Renal cortical epithelial cell (primary cell): Measurements from ENCODE around the gene TNNC1. TPM values are rescaled to one million over a fixed set of nuclear protein-coding genes. Genes with fewer than 3 reads are reported as not detected.
A peak's percentile ranks its signal among the peaks of the same experiment; 100 is the strongest.

ENCODE experiments used
- DNase-seq: peaks from one replicate; pipeline ENCODE4 v3.0.0-alpha.2; 2011; ENCODE audit warnings: low read depth
- total RNA-seq: library from RNA; depleted of rRNA; stranded (reverse); fragments of >200 nt; gene quantifications from 2 replicates; pipeline ENCODE4 v1.2.3, GENCODE V29; 2014

Gene TNNC1
- 0.30 and 1.2 TPM in 2 replicates for total RNA-seq

GRCh38 chr3:52453496-52454249 is at the start of gene TNNC1:
Gene TNNC1 (minus strand): TSS chr3:52454041. CDS start chr3:52454015, 26 bp downstream.
- no peak for DNase-seq

- no peak for DNase-seq
Measured at GRCh38 chr3:52502808-52503350, 49.0 kb upstream of the TNNC1 start.

- DNase-seq: no peak
Measured at GRCh38 chr3:52502001-52502400, 48.2 kb upstream of the TNNC1 start.

- no peak for DNase-seq
Measured at GRCh38 chr3:52501046-52501445, 47.2 kb upstream of the TNNC1 start.

- peak; percentile 72 for DNase-seq
Measured at GRCh38 chr3:52498137-52499054, 44.6 kb upstream of the TNNC1 start.

- DNase-seq: peak; percentile 74
Measured at GRCh38 chr3:52495777-52496602, 42.1 kb upstream of the TNNC1 start.

- no peak for DNase-seq
Measured at GRCh38 chr3:52494886-52495495, 41.1 kb upstream of the TNNC1 start, which contains the start of gene STAB1. Gene STAB1 (plus strand): TSS chr3:52495338. CDS start chr3:52495414, 76 bp downstream.

- DNase-seq: no peak
Measured at GRCh38 chr3:52494445-52494844, 40.6 kb upstream of the TNNC1 start.

GRCh38 chr3:52493232-52494017 is 39.6 kb upstream of the TNNC1 start:
- DNase-seq: no peak

GRCh38 chr3:52492059-52492458 is 38.2 kb upstream of the TNNC1 start:
- no peak for DNase-seq

- peak; percentile 24 for DNase-seq
Measured at GRCh38 chr3:52490939-52491526, 37.2 kb upstream of the TNNC1 start.

GRCh38 chr3:52490035-52490938 is 36.4 kb upstream of the TNNC1 start:
- no peak for DNase-seq

- no peak for DNase-seq
Measured at GRCh38 chr3:52489453-52489852, 35.6 kb upstream of the TNNC1 start.

- DNase-seq: no peak
Measured at GRCh38 chr3:52488746-52489145, 34.9 kb upstream of the TNNC1 start.

- DNase-seq: no peak
Measured at GRCh38 chr3:52487788-52488691, 34.2 kb upstream of the TNNC1 start.

GRCh38 chr3:52487050-52487787 is 33.4 kb upstream of the TNNC1 start:
- DNase-seq: no peak
